GM19043 (cell line): ENCODE data around the gene EXOC6B.
"Not testable (repeated sequence)": the region's sequence is repeated elsewhere in the genome, so short reads cannot be mapped to it uniquely, and the experiment has no call there.

Source experiments
- ATAC-seq: cut with Tn5 transposase; IDR thresholded peaks from one replicate; pipeline ENCODE4 v1.9.1; 2021; ENCODE audit warnings: low read depth; ENCODE audit not compliant: unreplicated experiment

EXOC6B gene

GRCh38 chr2:72694715-72695496 is 130.9 kb downstream of the EXOC6B start:
- ATAC-seq: no peak

DNA sequence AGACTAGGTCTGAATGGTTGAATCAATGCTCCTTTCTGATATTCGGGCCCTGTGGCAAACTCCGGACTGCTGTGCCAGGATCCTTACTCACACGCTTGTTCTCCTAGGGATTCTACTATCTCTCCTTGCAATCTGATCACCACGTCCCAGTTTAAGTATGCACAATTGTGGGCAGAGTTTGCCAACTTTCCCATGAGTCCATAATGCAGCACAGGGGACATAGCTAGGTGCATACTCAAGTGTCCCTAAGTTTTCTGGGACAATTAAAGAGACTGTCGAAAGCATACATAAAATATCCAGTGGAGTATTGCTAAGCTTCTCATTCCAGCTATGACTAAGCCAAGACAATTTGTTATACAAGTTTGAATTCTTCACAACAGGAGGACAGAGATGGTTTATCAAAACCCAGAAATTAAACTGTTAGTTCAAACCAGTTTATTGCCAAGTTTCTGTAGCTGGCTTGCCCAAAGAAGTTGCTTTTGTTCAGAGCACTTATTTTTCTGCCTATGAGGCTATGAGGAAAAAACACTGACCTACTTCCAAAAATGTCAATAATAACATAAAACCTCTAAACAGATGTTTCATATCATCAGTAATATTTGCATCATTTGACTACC is 136.1 kb downstream of the EXOC6B start:
- ATAC-seq: no peak

GRCh38 chr2:72685638-72686213 is 140.1 kb downstream of the EXOC6B start:
- no peak for ATAC-seq

GRCh38 chr2:72682061-72682460 is 143.8 kb downstream of the EXOC6B start:
- ATAC-seq: no peak

- no peak for ATAC-seq
These were observed 144.5 kb downstream of the EXOC6B start for GRCh38 chr2:72681016-72681995.

DNA sequence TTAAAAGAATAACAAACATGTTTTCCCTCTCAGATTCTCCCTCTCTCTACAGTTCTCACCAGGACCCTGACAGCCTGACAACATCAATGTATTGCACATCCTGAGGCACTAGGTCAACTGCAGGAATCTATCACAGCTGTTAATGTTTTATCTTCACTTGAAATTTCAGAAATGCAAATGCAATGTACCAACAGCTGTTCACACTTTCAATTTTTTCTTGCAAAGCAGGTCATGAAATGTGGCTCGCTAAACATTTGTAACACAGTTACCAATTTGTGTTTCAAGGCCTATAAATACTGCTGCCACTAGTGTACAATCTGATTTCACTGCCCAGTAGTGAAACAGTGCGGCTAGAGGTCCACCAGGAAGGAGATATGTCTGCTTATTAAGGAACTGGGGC is 147.8 kb downstream of the EXOC6B start:
- ATAC-seq: peak; percentile 66

GRCh38 chr2:72676341-72677025 is 149.3 kb downstream of the EXOC6B start:
- no peak for ATAC-seq

GRCh38 chr2:72674982-72675915 is 150.6 kb downstream of the EXOC6B start:
- ATAC-seq: no peak

GRCh38 chr2:72673279-72673678 is 152.6 kb downstream of the EXOC6B start:
- ATAC-seq: no peak

GRCh38 chr2:72669121-72669520 is 156.7 kb downstream of the EXOC6B start:
- no peak for ATAC-seq

DNA sequence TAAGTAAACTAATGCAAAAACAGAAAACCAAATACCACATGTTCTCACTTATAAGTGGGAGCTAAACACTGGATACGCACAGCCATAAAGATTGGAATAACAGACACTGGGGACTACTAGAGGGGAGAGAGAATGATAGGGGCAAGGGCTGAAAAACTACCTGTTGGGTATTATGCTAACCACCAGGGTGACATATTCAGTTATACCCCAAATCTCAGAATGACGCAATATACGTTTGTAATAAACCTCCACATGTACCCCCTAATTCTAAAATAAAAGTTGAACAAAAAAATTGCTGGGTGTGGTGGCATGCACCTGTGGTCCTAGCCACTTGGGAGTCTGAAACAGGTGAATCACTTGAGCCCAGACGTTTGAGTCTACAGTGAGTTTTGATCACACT is 157.2 kb downstream of the EXOC6B start:
- ATAC-seq: no peak

- no peak for ATAC-seq
These were observed 160.4 kb downstream of the EXOC6B start for GRCh38 chr2:72665448-72665847.

DNA sequence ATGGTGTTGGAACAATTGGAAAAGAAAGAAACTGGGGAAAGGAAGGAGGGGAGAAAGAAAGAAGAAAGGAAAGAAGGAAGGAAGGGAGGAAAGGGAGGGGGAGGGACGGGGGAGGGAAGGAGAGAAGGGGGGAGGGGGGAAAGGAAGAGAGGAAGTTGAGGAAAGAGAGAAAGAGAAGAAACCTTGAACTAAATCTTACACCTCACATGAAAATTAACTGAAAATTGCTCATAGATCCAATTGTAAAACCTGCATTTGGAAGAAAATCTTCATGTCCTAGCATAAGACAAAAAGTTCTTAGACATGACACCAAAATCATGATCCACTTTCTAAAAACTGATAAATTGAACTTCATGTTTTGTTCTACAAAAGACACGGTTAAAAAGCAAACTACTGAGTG is 163.8 kb downstream of the EXOC6B start:
- no peak for ATAC-seq

DNA sequence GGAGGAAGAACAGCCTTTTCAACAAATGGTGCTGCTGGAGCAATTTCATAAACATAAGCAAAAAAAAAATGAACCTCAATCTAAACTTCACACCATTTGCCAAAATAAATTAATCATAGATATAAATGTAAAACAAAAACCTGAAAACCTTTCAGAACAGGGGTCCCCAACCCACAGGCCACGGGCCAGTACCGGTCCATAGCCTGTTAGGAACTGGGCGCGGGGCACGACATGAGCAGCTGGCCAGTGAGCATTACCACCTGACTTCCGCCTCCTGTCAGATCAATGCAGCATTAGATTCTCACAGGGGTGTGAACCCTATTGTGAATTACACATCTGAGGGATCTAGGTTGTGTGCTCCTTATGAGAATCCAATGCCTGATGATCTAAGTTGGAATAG is 176.0 kb downstream of the EXOC6B start:
- ATAC-seq: no peak

- ATAC-seq: not testable (repeated sequence)
These were observed 184.6 kb downstream of the EXOC6B start for GRCh38 chr2:72641221-72641620.

GRCh38 chr2:72638600-72639211 is 187.1 kb downstream of the EXOC6B start:
- ATAC-seq: no peak

- no peak for ATAC-seq
These were observed 189.6 kb downstream of the EXOC6B start for GRCh38 chr2:72636210-72636609.

DNA sequence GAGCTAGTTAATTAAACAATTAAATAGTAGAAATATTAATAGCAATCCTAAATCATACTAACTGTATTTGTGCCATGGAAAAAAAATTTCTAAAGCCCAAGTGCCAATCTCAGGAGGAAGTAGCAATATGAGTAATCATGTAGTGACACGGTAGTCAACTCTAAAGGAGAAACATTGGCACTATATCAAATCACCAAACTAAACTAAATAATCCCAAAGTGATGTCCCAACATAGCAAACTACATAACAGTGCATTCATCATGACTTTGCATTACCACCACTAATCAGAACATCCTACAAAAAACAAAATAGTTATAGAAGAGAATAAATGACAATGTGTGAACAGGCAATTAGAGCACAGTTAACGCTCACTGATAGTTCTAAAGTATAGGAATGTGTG is 195.1 kb downstream of the EXOC6B start:
- no peak for ATAC-seq

GRCh38 chr2:72629062-72629461 is 196.8 kb downstream of the EXOC6B start:
- ATAC-seq: no peak
